NCI-H69 (cell line): Measurements from ENCODE around the gene PGA4.

ENCODE experiments used
- DNase-seq: peaks from one replicate; lab custom pipeline; 2025; lab: John Stamatoyannopoulos, UW

The PGA4 gene

DNA sequence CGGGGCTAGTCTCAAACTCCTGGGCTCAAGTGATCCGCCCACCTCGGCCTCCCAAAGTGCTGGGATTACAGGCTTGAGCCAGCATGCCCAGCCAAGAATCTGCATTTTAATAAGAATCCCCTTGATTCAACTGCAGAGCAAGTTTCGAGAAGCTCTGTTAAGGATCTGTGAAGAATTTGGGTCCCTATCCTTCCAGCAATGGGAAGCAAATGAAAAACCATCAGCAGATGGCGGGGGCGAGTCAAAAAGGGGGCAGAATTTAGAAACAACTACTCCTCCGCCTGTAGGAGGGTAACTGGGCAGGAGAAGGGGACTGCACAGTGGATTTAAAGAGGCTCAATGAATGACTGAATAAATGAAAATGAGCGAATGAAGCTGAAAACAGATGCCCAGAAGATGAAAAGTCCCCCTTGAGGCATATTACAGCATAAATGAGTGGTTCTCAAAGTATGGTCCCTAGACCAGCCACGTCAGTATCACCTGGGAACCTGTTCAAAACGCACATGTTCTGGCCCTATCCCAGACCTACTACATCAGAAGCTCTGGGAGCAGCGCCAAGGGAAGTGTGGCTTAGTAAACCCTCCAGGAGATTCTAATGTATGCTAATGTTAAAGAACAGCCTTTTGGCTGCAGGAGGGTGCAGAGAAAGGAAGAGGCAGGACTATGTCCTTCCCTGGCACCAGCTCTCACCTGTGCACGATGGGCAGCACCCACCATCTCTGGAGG, 58.0 kb downstream of the PGA4 start:
- peak; percentile 17 for DNase-seq

DNA sequence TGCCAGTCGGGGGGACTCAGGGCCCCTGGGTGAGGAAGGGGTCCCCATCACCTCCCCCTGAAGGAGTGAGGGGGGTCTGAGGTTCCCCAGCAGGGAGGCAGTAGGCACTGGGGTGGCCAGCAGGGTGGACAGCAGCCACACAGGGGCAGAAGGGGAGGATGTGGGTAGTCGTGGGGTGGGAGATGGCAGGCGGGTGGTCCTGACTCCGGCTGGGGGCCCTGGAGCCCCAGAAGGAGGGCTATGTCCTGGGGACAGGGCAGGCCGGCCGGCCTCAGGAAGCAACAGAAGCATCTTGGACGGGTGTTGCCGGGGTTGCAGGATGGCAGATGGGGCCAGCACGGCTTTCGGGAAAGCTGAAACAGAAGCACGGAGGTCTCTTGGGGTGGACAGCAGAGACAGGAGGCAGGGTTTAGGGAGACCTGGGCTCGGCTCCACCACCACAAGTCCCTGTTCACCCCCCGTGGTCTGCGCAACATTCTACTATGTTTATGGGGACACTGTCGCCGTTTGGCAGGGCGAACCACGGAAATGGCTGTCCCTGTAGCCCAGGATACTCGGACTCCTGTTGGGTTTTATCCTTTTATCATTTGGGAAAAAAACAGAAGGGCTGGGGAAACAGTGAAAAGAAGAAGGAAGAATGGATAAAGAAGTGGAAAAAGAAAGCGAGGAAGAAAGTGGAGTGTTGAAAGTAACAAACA, 58.9 kb downstream of the PGA4 start:
- DNase-seq = no peak
